WTC11 (cell line): ENCODE data around the gene JMY. TPM values are rescaled to one million over a fixed set of nuclear protein-coding genes. Genes with fewer than 3 reads are reported as not detected.

ENCODE experiments used
- ATAC-seq: fragments of 200-7000 bp; cut with Tn5 transposase; 2 replicates; pipeline ENCODE4 v1.10.0; 2021; ENCODE audit warnings: mild to moderate bottlenecking, moderate library complexity
- CTCF ChIA-PET: fragments of 300-600 bp; sonication (Branson Sonifier 250); formaldehyde crosslinking; loops from one replicate; lab custom pipeline; 2021; ENCODE audit warnings: antibody characterized with exemption; lab: Charles Lee
- POLR2A ChIA-PET: fragments of 350-600 bp; sonication (Branson Sonifier 250); formaldehyde crosslinking; loops from one replicate; lab custom pipeline; 2021; ENCODE audit warnings: antibody characterized with exemption; lab: Charles Lee
- DNase-seq: peaks from one replicate; pipeline ENCODE4 v3.0.0; 2021; ENCODE audit warnings: low spot score
- H3K27ac Mint-ChIP-seq: 2 replicates; pipeline ENCODE4 v1.8.0; 2021; ENCODE audit warnings: mixed read lengths
- H3K27me3 Mint-ChIP-seq: 2 replicates; pipeline ENCODE4 v1.8.0; 2021; ENCODE audit warnings: low read depth, mild to moderate bottlenecking, moderate library complexity, mixed read lengths
- H3K36me3 Mint-ChIP-seq: 2 replicates; pipeline ENCODE4 v1.8.0; 2021; ENCODE audit warnings: mixed read lengths
- H3K4me1 Mint-ChIP-seq: 2 replicates; pipeline ENCODE4 v1.8.0; 2022; ENCODE audit warnings: mixed read lengths
- H3K4me3 Mint-ChIP-seq: 2 replicates; pipeline ENCODE4 v1.8.0; 2021; ENCODE audit warnings: mild to moderate bottlenecking, moderate library complexity, mixed read lengths
- H3K9me3 Mint-ChIP-seq: 2 replicates; pipeline ENCODE4 v1.8.0; 2021; ENCODE audit warnings: mixed read lengths
- AFF4 ChIP-seq: sonication (generic); formaldehyde crosslinking; IDR thresholded peaks from 2 replicates; pipeline ENCODE4 v1.8.1; 2023; ENCODE audit warnings: mild to moderate bottlenecking, missing genetic modification reagents, borderline replicate concordance
- ATF1 ChIP-seq: sonication (generic); formaldehyde crosslinking; IDR thresholded peaks from 2 replicates; pipeline ENCODE4 v1.8.1; 2023; ENCODE audit warnings: mild to moderate bottlenecking, moderate library complexity, missing genetic modification reagents
- CDX4 ChIP-seq: fragments of 250-450 bp; sonication (Bioruptor Pico); IDR thresholded peaks from 2 replicates; pipeline ENCODE4 v1.9.0; 2021; ENCODE audit warnings: moderate library complexity, mild to moderate bottlenecking, inconsistent platforms, borderline replicate concordance
- ETV6 ChIP-seq: sonication (generic); formaldehyde crosslinking; IDR thresholded peaks from 2 replicates; pipeline ENCODE4 v1.8.1; 2022; ENCODE audit warnings: mild to moderate bottlenecking, missing genetic modification reagents
- HMGXB4 ChIP-seq: sonication (generic); formaldehyde crosslinking; IDR thresholded peaks from 2 replicates; pipeline ENCODE4 v1.8.1; 2023; ENCODE audit warnings: mild to moderate bottlenecking, moderate library complexity, missing genetic modification reagents
- NFYB ChIP-seq: sonication (generic); formaldehyde crosslinking; conservative IDR thresholded peaks from 2 replicates; pipeline ENCODE4 v1.8.0; 2022; ENCODE audit warnings: low read depth, missing genetic modification reagents
- NR3C1 ChIP-seq: sonication (generic); formaldehyde crosslinking; conservative IDR thresholded peaks from 2 replicates; pipeline ENCODE4 v1.8.1; 2023; ENCODE audit warnings: low read depth, mild to moderate bottlenecking, missing genetic modification reagents
- OVOL2 ChIP-seq: fragments of 250-450 bp; sonication (Bioruptor Pico); IDR thresholded peaks from 2 replicates; pipeline ENCODE4 v1.9.0; 2021; ENCODE audit warnings: mild to moderate bottlenecking, borderline replicate concordance
- PRRX2 ChIP-seq: fragments of 250-450 bp; sonication (Bioruptor Pico); IDR thresholded peaks from 2 replicates; pipeline ENCODE4 v1.8.0; 2021; ENCODE audit warnings: mild to moderate bottlenecking
- TEAD1 ChIP-seq: sonication (generic); formaldehyde crosslinking; IDR thresholded peaks from 2 replicates; pipeline ENCODE4 v1.8.0; 2022; ENCODE audit warnings: mild to moderate bottlenecking, missing genetic modification reagents
- ZBTB43 ChIP-seq: sonication (generic); formaldehyde crosslinking; IDR thresholded peaks from 2 replicates; pipeline ENCODE4 v1.8.1; 2023; ENCODE audit warnings: mild to moderate bottlenecking, missing genetic modification reagents
- ZNF121 ChIP-seq: sonication (generic); formaldehyde crosslinking; IDR thresholded peaks from 2 replicates; pipeline ENCODE4 v1.8.0; 2023; ENCODE audit warnings: missing genetic modification reagents
- ZNF232 ChIP-seq: sonication (generic); formaldehyde crosslinking; IDR thresholded peaks from 2 replicates; pipeline ENCODE4 v1.8.0; 2022; ENCODE audit warnings: mild to moderate bottlenecking, missing genetic modification reagents
- ZNF396 ChIP-seq: fragments of 250-450 bp; sonication (Bioruptor Pico); IDR thresholded peaks from 2 replicates; pipeline ENCODE4 v1.8.0; 2021; ENCODE audit warnings: mild to moderate bottlenecking, moderate library complexity, borderline replicate concordance
- ZNF416 ChIP-seq: fragments of 250-450 bp; sonication (Bioruptor Pico); IDR thresholded peaks from 2 replicates; pipeline ENCODE4 v1.9.0; 2021; ENCODE audit warnings: mild to moderate bottlenecking, inconsistent platforms
- total RNA-seq: library from RNA; stranded (reverse); gene quantifications from 3 replicates; pipeline ENCODE4 v1.2.3, GENCODE V29; 2021
- TF ChIP-seq, protein P1 (sequence below): sonication (generic); formaldehyde crosslinking; IDR thresholded peaks from 2 replicates; pipeline ENCODE4 v1.8.1; 2022; ENCODE audit warnings: missing genetic modification reagents, borderline replicate concordance
- TF ChIP-seq, protein P2 (sequence below): sonication (generic); formaldehyde crosslinking; IDR thresholded peaks from 2 replicates; pipeline ENCODE4 v1.8.1; 2022; ENCODE audit warnings: low read depth, missing genetic modification reagents, borderline replicate concordance

Gene JMY
- total RNA-seq, 1 experiment from 2014 or later: 12.4 TPM

- TF ChIP-seq AFF4: no peak
- TF ChIP-seq TEAD1 (CRISPR knock-in tag): no peak
- TF ChIP-seq, all 79 proteins: peak for 0
Observed at GRCh38 chr5:79240561-79240960, 4.6 kb downstream of the JMY start (continued).

- peak overlapping the region; percentile 74; the same call in 1 of the 2 replicates for H3K27ac Mint-ChIP-seq
- H3K27me3 Mint-ChIP-seq: no peaks in the 10 kb centered on the region
- ChIA-PET POLR2A (interaction anchor here (0.6 kb wide), 1 partner anchor 22 kb away, joined by 5 read pairs; no protein-coding TSS in a partner anchor), CTCF (no interaction called here)
- TF ChIP-seq, protein P1, sequence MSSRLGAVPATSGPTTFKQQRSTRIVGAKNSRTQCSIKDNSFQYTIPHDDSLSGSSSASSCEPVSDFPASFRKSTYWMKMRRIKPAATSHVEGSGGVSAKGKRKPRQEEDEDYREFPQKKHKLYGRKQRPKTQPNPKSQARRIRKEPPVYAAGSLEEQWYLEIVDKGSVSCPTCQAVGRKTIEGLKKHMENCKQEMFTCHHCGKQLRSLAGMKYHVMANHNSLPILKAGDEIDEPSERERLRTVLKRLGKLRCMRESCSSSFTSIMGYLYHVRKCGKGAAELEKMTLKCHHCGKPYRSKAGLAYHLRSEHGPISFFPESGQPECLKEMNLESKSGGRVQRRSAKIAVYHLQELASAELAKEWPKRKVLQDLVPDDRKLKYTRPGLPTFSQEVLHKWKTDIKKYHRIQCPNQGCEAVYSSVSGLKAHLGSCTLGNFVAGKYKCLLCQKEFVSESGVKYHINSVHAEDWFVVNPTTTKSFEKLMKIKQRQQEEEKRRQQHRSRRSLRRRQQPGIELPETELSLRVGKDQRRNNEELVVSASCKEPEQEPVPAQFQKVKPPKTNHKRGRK (CRISPR knock-in tag): no peak
- no peak for TF ChIP-seq NFYB (CRISPR knock-in tag)
- TF ChIP-seq HMGXB4 (CRISPR knock-in tag): no peak
- TF ChIP-seq NR3C1: no peak
- no peak for TF ChIP-seq PRRX2
- no peak for TF ChIP-seq ZBTB43
- no peak for TF ChIP-seq ZNF121 (CRISPR knock-in tag)
- no peak for TF ChIP-seq ETV6 (CRISPR knock-in tag)
- TF ChIP-seq, protein P2, sequence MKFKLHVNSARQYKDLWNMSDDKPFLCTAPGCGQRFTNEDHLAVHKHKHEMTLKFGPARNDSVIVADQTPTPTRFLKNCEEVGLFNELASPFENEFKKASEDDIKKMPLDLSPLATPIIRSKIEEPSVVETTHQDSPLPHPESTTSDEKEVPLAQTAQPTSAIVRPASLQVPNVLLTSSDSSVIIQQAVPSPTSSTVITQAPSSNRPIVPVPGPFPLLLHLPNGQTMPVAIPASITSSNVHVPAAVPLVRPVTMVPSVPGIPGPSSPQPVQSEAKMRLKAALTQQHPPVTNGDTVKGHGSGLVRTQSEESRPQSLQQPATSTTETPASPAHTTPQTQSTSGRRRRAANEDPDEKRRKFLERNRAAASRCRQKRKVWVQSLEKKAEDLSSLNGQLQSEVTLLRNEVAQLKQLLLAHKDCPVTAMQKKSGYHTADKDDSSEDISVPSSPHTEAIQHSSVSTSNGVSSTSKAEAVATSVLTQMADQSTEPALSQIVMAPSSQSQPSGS: no peak
- no peak for TF ChIP-seq OVOL2
- TF ChIP-seq CDX4 (CRISPR knock-in tag): no peak
- TF ChIP-seq ZNF396: no peak
- no peak for TF ChIP-seq ATF1
- no peak for TF ChIP-seq ZNF232 (CRISPR knock-in tag)
- TF ChIP-seq ZNF416: no peak
- H3K4me1 Mint-ChIP-seq: peaks cover 60% of the 10 kb centered on the region
- no peaks in the 10 kb centered on the region for H3K36me3 Mint-ChIP-seq
- no peaks in the 10 kb centered on the region for H3K9me3 Mint-ChIP-seq
- ATAC-seq: no peak
- H3K4me3 Mint-ChIP-seq: no peak overlapping the region
- no peak for DNase-seq
Observed at GRCh38 chr5:79241535-79241979, 5.6 kb downstream of the JMY start.
